CD4-positive, alpha-beta T cell treated with Interferon gamma for 1 hour (primary cell): ENCODE results near the gene ELMOD3.
"Not testable (repeated sequence)": the region's sequence is repeated elsewhere in the genome, so short reads cannot be mapped to it uniquely, and the experiment has no call there.

ENCODE experiments used
- DNase-seq: peaks from one replicate; pipeline ENCODE4 v3.0.0-alpha.2; 2020

ELMOD3 gene

DNA sequence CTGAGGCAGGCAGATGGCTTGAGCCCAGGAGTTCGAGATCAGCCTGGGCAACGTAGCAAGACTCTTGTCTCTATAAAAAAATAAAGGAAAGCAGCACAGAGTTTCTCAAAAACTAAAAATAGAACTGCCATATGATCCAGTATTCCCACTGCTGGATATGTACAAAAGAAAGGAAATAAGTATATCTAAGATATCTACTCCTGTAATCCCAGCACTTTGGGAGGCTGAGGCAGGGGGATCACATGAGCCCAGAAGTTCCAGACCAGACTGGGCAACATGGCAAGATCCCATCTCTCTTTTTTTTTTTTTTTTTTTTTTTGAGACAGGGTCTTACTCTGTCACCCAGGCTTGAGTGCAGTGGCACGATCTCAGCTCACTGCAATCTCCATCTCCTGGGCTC lies 24.9 kb upstream of the ELMOD3 start:
- not testable (repeated sequence) for DNase-seq

DNA sequence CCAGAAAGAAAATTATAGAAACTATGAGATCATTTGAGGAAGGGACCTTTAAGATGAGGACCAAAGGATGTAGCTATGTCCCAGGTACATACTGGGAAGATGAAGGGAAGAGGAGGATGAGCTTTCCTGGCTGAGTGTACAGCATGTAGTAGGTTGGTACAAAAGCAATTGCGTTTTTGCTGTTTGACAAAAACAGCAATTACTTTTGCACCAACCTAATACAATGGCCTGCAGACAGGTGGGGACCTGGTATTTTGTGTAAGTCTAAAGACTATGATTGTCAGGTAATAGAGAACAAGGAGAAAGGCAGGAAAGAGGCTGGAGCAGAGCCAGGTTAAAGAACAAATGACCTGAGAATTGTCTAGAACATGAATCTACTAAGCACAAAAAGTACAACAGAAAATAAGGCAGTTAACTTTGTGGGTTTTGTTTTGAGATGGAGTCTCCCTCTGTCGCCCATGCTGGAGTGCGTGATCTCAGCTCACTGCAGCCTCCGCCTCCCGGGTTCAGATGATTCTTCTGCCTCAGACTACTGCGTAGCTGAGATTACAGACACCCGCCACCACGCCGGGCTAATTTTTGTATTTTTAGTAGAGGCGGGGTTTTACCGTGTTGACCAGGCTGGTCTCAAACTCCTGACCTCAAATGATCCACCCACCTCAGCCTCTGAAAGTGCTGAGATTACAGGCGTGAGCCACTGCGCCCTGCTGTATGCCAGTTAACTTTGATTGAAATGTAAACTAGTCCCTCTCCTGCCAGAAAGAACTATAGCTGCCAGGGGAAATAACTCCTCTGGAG lies 23.5 kb upstream of the ELMOD3 start:
- DNase-seq: no peak

DNA sequence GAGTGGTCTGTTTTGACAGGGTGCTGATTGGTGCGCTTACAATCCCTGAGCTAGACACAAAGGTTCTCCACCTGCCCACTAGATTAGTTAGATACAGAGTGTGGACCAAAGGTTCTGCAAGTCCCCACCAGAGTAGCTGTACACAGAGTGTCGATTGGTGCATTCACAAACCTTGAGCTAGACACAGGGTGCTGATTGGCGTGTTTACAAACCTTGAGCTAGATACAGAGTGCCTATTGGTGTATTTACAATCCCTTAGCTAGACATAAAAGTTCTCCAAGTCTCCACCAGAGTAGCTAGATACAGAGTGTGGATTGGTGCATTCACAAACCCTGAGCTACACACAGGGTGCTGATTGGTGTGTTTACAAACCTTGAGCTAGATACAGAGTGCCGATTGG lies 20.7 kb upstream of the ELMOD3 start:
- not testable (repeated sequence) for DNase-seq

DNA sequence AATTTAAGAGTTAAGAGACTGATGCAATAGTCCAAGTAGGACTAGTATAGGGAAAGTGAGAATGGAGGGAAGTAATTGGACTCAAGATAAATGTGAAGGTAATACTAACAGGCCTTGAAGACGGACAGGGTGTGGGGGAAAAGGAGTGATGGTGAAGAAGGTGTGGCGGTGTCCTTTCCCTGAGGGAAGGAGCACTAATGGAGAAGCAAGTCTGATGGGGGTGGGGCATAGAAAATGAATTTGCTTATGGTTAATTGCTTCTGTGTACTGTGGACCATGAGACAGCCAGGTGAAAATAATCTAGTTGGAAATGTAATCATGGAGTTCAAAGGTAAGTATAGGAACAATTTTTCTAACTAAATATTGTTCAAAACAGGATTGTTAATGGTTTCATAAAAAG lies 19.6 kb upstream of the ELMOD3 start:
- DNase-seq: no peak

DNA sequence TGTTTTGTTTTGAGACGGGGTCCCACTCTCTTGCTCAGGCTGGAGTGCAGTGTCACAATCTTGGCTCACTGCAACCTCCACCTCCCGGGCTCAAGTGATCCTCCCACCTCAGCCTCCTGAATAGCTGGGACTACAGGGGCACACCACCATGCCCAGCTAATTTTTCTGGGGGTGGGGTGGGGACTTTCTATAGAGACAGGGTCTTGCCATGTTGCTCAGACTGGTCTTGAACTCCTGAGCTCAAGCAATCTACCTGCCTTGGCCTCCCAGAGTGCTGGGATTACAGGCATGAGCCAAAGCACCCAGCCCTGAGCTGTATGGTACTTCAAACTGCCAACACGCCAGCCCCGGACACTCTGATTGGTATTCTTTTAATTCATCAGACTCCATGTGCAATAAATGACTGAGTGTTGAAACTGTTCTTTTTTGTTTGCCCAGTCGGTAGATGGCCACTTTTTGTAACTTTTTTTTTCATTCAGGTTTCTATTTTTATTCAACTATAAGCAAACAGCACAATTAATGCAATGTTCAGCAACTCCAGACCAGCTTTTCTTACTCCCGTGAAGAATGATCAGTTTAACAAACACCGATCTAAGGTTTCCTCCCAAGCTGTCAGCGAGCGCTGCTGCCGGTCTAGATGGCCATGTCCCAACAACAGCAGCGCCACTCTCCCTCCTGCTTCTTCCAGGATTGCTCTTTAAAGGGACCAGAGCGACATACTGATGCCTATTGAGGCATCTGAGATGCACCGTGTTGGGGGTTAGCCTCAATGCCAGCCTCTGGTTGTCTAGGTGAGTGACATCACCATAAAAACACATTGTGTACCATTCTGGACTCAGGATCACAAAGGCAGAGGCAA lies 14.3 kb upstream of the ELMOD3 start:
- no peak for DNase-seq

DNA sequence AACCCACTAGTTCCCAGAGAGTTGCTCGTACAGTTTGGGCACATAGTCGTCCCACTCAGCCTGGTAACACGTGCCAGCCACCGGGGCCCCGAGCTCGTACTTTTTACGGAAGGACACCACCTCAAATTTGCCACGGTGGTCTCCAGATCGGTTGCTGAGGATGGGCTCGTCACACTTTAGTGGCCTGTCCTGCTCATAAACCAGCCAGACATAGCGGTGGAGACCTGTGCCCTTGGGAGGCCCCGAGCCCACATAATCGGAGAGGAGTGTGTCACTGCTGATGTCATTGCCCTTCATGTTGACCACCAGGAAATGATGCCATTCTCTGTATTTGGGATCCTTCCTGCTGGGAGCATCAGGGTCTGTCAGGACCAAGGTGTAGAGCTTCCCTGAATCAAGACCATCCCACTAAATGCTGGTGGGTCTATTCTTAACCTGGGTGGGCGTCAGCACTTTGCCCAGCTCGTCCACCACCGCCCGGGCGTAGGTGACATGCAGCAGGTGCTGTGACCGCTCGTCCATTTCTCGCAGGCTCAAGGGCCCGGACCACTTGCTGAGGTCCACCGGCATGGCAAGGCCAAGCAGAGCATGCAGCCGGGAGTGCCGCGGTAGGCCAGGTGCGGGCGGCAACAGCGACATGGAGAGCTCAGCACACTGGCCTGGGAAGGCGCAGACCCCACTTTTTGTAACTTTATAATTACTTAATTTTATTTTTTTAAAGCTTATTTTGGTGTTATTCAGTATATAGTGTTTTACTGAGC lies 13.1 kb upstream of the ELMOD3 start:
- DNase-seq: no peak

DNA sequence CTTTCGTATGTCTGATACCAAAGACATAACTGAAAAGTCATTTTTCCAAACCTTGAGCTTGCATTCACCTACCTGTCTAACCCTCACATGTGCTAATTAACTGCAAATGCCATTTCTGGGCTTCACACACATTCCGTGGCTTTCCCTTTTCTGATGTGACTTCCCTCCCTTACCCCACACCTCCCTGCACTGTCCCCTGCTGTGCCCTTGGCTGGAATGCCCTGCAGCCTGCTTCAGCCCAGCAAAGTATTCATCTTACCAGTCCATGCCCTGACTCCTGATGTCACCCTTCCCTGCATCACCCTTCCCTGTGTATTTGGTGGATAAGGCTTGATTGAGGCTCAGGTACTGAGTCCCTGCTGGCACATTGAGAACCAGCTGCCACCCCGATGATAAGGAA lies 12.4 kb upstream of the ELMOD3 start:
- DNase-seq: no peak

DNA sequence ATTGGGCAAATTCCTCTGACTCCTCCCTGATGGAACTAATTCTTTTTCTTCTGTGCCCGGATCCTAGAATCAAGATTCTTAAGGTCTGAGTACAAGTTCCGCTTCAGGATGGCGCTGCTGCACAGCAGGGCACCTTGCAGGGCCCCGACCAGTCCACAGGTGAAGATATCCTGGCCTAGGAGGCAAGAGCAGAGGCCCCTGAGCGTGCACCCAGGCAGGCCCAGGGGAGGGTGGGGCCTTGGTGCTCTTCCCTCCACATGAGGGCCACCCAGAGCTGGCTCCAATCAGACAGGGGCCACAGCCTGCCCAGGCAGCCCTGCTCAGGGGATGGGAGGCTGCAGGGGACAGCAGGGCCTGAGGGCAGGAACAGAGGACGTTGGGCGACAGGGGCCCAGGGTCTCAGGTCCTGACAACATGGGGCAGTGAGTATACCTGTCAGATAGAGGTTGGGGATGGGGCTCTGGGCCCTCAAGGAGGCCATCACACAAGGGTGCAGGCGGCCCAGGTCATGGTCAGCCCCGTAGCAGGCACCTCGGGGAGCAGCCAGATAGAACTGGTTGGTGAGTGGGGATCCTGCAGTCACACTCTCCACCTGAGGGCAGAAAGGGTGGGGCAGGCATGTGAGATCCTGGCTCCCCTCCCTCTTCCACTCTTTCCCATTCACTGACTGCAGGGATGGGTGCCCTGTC lies 11.2 kb upstream of the ELMOD3 start:
- DNase-seq: not testable (repeated sequence)

DNA sequence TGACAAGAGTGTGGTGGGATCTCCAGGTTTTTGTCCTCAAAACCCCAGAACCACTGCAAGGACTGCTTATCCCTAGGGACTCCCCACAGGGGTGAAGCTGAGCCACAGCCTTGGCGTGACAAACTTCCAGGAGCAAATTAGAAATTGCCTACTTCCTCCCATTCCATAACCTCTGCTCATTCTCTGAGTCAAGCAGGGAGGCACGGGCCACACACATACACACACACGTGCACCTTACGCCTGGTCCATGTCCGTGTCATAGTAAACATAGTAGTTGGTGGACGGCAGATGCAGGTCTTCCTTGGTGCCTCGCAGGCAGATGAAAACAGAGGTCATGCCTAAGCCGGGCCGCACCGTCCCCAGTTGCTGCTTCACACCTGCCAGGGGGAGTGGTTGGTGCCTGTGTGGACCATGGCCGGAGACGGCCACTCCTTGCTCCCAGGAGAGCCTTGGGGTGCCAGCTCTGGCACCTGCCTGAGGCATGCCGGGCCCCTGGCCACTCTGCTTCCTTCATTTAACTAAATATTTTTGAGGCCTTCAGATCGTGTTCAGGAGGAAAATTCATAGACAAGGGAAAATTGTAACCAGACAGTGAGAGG lies 10.1 kb upstream of the ELMOD3 start:
- DNase-seq: no peak

DNA sequence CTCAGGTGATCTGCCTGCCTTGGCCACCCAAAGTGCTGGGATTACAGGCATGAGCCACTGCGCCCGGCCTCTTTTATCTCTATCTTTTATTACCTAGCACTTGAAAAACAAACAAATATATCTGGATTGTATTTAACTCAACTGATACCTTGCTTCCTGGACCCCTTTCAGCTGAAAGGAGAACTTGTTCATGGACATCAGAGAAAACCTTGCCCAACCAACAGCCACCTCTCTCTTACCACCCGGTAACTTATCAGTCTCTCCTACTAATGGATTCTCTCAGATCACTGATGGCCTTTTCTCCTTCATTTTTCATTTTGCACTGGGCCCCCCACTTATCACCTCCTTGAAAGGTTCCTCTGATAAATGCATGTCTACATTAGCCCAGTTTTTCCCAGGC lies 7.0 kb upstream of the ELMOD3 start:
- DNase-seq: no peak

DNA sequence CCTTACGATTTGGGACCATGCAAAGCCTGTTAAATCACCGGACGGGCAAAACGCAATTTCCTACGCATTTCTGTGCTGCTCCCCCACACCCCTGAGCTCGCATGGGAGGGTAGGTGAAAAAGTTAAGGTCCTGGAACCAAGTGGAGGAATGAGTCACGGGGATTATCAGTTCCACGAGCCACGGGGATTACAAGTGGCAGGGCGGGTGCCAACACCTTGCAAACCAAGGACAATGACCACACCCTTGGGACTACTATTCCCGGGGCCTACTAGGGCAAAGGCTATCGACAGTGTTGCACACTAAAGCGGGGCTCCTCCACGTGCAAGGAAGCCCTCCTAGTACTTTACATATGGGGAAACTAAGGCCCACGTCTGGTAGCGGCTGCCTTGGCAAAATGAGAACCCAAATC lies 688 bp upstream of the ELMOD3 start:
- no peak for DNase-seq

DNA sequence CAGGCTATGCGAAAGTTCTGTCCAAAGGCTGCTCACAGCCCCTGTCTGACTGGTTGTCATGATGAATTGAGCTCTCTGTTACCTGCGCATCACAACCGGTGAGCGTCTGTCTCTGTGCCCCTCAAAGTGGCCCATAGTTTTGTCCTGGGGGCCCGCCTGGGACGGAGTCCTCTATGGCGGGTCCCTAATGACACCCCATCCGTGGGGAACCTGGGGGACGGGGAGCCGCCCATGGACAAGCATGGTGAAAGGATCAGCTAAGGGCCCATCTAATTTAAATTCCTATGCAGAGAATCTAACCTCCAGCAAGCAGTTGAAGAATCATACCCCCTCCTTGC lies 473 bp downstream of the ELMOD3 start:
- DNase-seq: no peak

DNA sequence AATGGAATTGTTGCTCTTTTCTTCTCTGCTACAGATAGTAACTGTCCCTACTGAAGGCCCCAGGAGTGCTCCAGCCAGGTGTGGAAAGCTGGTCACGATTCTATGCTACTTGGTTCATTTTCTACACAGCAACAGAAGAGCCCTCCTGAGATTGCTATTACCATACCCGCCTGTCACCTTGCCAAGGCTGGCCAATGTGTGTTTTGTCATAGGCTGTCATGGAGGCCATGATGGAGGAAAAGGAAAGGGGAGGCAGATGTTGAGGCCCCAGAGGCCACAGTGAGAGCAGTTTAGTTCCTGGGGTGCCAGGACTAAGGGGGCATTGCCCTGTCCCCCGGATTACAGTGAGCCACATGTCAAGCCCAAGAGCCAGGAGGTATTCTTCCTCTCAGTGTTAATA lies 952 bp downstream of the ELMOD3 start:
- no peak for DNase-seq

DNA sequence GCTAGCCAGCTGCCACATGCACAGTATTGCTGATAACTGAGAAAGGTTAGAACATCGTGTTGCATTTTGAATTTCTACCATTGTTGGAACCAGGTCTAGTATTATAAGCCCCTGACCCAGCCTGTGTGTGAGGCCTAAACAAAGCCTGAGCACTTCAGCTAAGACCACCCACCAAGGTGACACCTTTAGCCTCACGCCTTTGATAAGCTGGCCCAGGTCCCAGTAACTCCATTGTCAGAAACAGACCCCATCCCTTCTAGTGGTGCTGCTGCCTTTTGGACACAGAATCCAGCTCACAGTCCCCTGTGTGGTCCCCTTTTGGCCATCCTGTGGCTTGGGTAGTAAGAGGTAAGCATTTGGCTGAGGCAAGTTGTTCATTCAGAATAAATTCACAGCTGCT lies 1.6 kb downstream of the ELMOD3 start:
- no peak for DNase-seq

DNA sequence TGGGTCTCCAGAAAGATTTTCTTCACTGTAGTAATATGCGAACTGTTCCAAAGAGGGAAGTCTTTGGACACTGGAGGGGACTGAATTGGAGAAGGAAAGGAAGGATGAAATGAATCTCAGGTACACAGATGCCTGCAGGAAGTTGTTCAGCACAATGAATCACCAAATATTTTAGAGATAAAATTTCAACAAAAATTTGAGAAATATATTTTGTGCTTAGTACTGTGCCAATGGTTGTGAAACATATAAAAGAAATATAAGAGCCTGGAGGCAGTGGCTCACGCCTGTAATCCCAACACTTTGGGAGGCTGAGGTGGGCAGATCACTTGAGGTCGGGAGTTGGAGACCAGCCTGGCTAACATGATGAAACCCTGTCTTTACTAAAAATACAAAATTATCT lies 3.2 kb downstream of the ELMOD3 start:
- DNase-seq: no peak

DNA sequence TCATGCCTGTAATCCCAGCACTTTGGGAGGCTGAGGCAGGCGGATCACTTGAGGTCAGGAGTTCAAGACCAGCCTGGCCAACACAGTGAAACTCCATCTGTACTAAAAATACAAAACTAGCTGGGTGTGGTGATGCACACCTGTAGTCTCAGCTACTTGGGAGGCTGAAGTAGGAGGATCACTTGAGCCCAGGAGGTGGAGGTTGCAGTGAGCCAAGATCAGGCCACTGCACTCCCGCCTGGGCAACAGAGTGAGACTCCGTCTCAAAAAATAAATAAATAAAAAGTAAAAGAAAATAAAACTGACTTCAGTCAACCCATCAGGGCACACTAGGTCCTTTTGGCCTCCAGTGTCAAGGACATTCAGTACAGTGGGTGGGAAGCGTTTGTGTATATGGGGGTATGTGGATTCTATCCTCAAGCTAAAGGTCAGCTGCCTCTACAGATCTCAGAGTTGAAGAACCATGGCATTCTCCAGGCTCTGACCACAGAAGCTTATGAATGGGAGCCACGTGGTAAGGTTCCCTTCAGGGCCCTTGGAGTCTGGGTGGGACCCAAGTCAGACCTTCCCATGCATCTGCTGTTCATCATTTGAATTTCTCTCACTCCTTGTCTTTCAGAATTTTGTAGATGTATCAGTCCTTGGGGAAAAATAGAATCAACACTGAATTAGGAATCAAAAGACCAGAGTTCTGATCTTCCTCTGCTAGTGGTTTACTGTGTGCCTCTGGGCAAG lies 8.3 kb downstream of the ELMOD3 start:
- not testable (repeated sequence) for DNase-seq

DNA sequence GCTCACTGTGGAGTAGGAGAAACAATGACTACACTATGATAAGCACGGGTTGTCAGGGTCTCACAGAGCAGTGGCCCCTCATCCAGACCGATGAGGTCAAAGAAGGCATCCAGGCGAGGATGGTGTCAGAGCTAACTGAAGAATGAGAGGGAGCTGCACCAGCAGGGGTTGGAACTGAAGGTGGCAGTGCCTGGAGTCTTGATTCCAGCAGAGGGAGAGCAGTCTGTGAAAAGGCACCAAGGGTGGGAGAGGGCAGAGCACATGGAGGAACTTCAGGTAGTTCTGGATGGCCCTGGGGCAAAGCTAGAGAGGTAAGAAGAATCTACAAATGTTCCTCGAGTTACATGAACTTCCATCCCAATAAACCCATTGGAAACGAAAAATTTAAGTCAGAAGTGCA lies 12.6 kb downstream of the ELMOD3 start:
- no peak for DNase-seq

DNA sequence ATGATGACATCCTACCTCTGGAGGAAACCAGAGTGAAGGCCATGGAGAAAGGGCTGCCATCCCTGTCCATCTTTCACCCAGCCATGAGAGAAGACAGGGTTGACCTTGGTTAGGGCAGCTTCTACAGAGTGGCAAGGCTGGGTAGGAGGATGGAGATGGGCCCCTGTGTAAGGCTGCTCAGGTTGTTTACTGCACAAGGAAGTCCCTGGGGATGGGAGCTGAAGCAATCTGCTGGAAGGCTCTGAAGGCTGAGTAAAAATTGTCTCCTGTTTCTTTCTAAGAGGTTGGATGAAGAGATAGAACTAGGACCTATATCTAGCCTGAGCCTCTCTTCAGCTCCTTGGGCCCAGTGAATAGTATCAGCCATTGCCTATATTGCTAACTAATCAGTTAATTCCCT lies 14.4 kb downstream of the ELMOD3 start:
- no peak for DNase-seq

DNA sequence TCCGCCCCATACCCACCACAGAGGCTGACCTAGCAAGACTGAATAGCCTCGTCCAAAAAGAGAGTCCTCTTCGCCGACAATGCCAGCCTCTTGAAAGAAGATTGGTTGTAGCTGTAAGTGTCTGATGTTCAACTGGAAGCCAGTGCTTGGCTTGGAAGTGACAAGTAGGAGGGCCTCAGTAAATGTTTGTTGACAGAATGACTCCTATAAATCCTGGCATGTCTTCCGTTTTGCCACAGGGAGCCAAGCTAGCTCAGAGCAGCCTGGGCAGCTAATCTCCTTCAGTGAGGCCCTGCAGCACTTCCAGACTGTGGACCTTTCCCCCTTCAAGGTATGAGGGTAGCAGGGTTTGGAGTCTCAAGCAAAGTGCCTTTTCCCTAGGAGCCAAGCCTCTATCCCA lies 14.9 kb downstream of the ELMOD3 start:
- DNase-seq: no peak

DNA sequence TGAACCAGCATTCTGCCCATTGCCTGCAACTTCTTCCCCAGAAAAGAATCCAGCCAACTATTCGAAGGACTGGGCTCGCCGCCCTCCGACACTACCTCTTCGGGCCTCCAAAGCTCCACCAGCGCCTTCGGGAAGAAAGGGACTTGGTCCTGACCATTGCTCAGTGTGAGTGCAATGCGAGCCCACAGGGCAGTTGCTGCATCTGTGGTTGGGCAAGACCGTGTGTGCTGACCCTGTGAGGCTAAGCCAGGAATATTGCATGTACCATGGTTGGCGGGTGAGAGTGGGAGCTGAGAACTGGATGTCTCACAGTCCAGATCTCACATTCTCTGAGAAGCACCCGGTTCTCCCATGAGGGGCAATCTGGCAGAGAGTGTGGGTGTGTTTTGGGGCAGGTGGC lies 16.5 kb downstream of the ELMOD3 start:
- no peak for DNase-seq

DNA sequence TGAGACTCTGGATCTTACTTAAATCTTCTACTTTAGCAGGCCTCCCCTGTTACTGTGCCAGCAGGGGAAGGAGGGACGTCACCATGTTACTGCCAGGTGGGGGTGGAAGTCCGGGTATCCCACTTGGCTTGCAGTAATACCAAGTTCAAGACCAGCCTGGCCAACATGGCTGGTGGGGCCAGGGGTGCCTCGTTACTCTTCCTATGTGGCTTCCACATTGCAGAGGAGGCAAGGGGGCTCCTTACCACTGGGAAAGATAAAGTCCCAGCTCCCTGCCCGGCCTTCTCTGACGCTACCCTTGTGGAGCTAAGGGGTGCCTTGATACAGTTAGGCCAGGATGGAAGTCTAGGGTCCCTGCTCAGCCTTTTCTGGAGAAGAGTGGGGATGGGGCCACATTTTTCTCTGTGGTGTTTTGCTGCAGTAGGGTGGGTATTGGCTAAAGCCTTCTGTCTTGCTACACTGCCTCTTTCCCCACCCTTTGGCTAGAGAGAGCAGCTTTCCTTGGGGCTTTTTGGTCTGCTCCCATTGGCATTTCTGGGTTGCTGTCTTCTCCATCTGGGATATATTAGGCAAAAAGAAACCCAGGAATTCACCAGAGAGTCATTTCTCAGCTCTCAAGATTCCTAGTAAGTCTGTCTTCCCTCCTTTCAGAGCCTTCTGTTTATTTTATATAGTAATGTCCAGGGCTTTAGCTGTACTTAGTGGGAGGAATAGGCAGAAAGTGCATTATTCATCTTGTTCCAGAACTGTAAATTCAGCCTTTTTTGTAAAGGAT lies 21.9 kb downstream of the ELMOD3 start:
- no peak for DNase-seq
